Psoas muscle (tissue), 8 donors: Measurements from ENCODE around the gene RICTOR. TPM values are rescaled to one million over a fixed set of nuclear protein-coding genes. Genes with fewer than 3 reads are reported as not detected.
A peak's percentile ranks its signal among the peaks of the same experiment; 100 is the strongest.

Source experiments
- ATAC-seq, 4 donors: fragments of 200-7000 bp; cut with Tn5 transposase; one replicate each; pipeline ENCODE4 v1.9.1; 2020; ENCODE audit warnings: moderate library complexity in 3 of 4, mild to moderate bottlenecking in 2 of 4
- DNase-seq, 2 donors: peaks; one replicate each; pipeline ENCODE4 v3.0.0-alpha.2; 2020
- H3K27ac ChIP-seq: fragments of 200-600 bp; one replicate; pipeline ENCODE4 v1.8.0; 2022
- H3K27me3 ChIP-seq, 3 donors: fragments of 200-600 bp in 1 of 3; one replicate each; pipeline versions ENCODE4 v1.6.1 to v1.8.0; 2013 to 2022; ENCODE audit warnings: low read length in 2 of 3, mild to moderate bottlenecking in 2 of 3, moderate library complexity in 1 of 3; ENCODE audit not compliant: insufficient read depth in 3 of 3
- H3K36me3 ChIP-seq, 2 donors: fragments of 200-600 bp in 1 of 2; one replicate each; pipeline versions ENCODE4 v1.6.1 to v1.8.0; 2013 to 2022; ENCODE audit warnings: low read depth in 1 of 2, mild to moderate bottlenecking in 1 of 2, moderate library complexity in 1 of 2; ENCODE audit not compliant: insufficient read depth in 1 of 2
- H3K4me1 ChIP-seq: fragments of 200-600 bp; one replicate; pipeline ENCODE4 v1.8.0; 2022
- H3K4me3 ChIP-seq: fragments of 200-600 bp; one replicate; pipeline ENCODE4 v1.8.0; 2022; ENCODE audit warnings: mild to moderate bottlenecking
- H3K9me3 ChIP-seq: fragments of 200-600 bp; one replicate; pipeline ENCODE4 v1.8.0; 2022
- CTCF ChIP-seq: fragments of 200-600 bp; IDR thresholded peaks from one replicate; pipeline ENCODE4 v1.8.0; 2022; ENCODE audit warnings: antibody characterized with exemption
- WGBS, 3 donors: extraction: QIAGEN DNeasy Blood & Tissue Kit; methylation state at CpG; one replicate each; pipeline versions ENCODE4 v1.1.6 to v1.1.7; 2013; 5-methylcytosine and 5-hydroxymethylcytosine counted together
- intact Hi-C, 2 donors: fragments of 100-400 bp; cut with DNase I; formaldehyde crosslinking; loops; one replicate each; pipeline versions ENCODE4 v1.11.0 to v1.14.2; 2022
- polyA plus RNA-seq, 3 donors: library from polyadenylated mRNA; stranded (reverse); fragments of 200-250 nt; gene quantifications; one replicate each; pipeline ENCODE4 v1.2.3, GENCODE V29; 2013
- total RNA-seq, 4 donors: library from RNA; stranded (reverse); fragmentation: NEBNext Ultra II Directional in 2 of 4; extraction: Animal tissue kit (Norgen Biotek cat#: 25700) in 2 of 4; gene quantifications; one replicate each; pipeline versions ENCODE4 v1.2.1 to v1.2.4, GENCODE V29; 2021 to 2023
- donor health status: healthy with polysubstance abuse.
- donor health status: DM: no; HTN: no; CAD: no; lungs with moderate emphysema.
- donor health status: Bipolar disorder and iron deficiency.
- donor health status: healthy.
- donor health status: DM: yes; HTN: yes; CAD: no.
- donor health status: DM: no; HTN: no; CAD: no.
- donor health status: DM: no; HTN: no; CAD: no.
- donor health status: DM: yes; HTN: yes; CAD: no.

The RICTOR gene
- total and polyA plus RNA-seq, 7 donors = 2.7 to 46.7 (median 34.0) TPM

GRCh38 chr5:39058178-39058921, 15.8 kb downstream of the RICTOR start:
- 50 to 78% (median 60%) methylated on average over 2 of the region's 2 CpGs for WGBS, 3 donors
- H3K36me3 ChIP-seq = peaks cover 0 to 9% of the 10 kb centered on the region in 2 donors
- H3K9me3 ChIP-seq = no peaks in the 10 kb centered on the region
- H3K4me1 ChIP-seq = peaks cover 74% of the 10 kb centered on the region
- intact Hi-C loops = no loop called here
- ATAC-seq = no peak
- H3K4me3 ChIP-seq = peak overlapping the region; percentile 41
- no peak overlapping the region for H3K27ac ChIP-seq
- no peaks in the 10 kb centered on the region for H3K27me3 ChIP-seq
- DNase-seq = no peak
- TF ChIP-seq CTCF = no peak

- Histone ChIP-seq H3K36me3 (peaks cover 0 to 9% of the 10 kb centered on the region in 2 donors), H3K4me1 (peaks cover 74% of the 10 kb centered on the region), H3K27ac (no peak overlapping the region), H3K27me3 (no peaks in the 10 kb centered on the region), H3K9me3 (no peaks in the 10 kb centered on the region), H3K4me3 (peak overlapping the region; percentile 41)
- ATAC-seq (no peak), DNase-seq (no peak)
- intact Hi-C loops = no loop called here
- WGBS, 3 donors = 4 to 16% (median 5%) methylated on average over 2 of the region's 2 CpGs
- TF ChIP-seq CTCF = no peak
Observed at GRCh38 chr5:39057734-39058133, 16.5 kb downstream of the RICTOR start.

- H3K27ac ChIP-seq = no peak overlapping the region
- no peaks in the 10 kb centered on the region for H3K9me3 ChIP-seq
- intact Hi-C loops = no loop called here
- H3K36me3 ChIP-seq = peaks cover 0 to 9% of the 10 kb centered on the region in 2 donors
- DNase-seq (no peak), ATAC-seq (no peak)
- no peak for TF ChIP-seq CTCF
- H3K27me3 ChIP-seq = no peaks in the 10 kb centered on the region
- H3K4me3 ChIP-seq = no peak overlapping the region
- peaks cover 62% of the 10 kb centered on the region for H3K4me1 ChIP-seq
- 77 to 85% (median 78%) methylated on average over 5 of the region's 5 CpGs for WGBS, 3 donors
Observed at GRCh38 chr5:39055768-39056398, 18.3 kb downstream of the RICTOR start.

- no peak for TF ChIP-seq CTCF
Observed at GRCh38 chr5:39055027-39055767, 19.0 kb downstream of the RICTOR start.

More at GRCh38 chr5:39055027-39055767, 19.0 kb downstream of the RICTOR start:
- H3K27ac ChIP-seq = no peak overlapping the region
- H3K4me3 ChIP-seq = no peak overlapping the region
- peaks cover 0 to 9% of the 10 kb centered on the region in 2 donors for H3K36me3 ChIP-seq
- ATAC-seq (no peak), DNase-seq (no peak)
- no peaks in the 10 kb centered on the region for H3K9me3 ChIP-seq
- H3K27me3 ChIP-seq = no peaks in the 10 kb centered on the region
- peaks cover 62% of the 10 kb centered on the region for H3K4me1 ChIP-seq
- intact Hi-C loops = no loop called here
- WGBS, 3 donors = 78 to 87% (median 81%) methylated on average over 3 of the region's 3 CpGs
